GM21786 (cell line): ENCODE data around the gene IQCH.
"Not testable (repeated sequence)": the region's sequence is repeated elsewhere in the genome, so short reads cannot be mapped to it uniquely, and the experiment has no call there.

Experiments
- ATAC-seq: cut with Tn5 transposase; IDR thresholded peaks from one replicate; pipeline ENCODE4 v1.9.1; 2021; ENCODE audit not compliant: unreplicated experiment

The IQCH gene

DNA sequence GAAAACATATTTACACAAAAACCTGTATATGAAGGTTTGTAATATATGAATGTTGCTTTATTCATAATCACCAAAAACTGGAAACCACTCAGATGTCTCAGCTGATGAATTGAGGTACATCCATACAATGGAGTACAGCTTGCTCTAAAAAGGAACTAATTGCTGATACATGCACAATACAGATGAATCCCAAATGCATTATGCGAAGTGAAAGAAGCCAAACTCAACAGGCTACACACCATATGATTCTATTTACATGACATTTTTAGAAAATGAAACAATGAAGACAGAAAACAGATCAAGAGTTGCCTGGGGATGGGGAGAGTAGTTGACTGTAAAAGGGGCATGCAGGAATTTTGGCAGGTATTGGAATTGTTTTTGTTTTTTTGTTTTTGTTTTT is 95.5 kb downstream of the IQCH start:
- no peak for ATAC-seq

- no peak for ATAC-seq
Measured at GRCh38 chr15:67358391-67358790, 103.8 kb downstream of the IQCH start.

GRCh38 chr15:67358812-67359211 is 104.2 kb downstream of the IQCH start:
- no peak for ATAC-seq

DNA sequence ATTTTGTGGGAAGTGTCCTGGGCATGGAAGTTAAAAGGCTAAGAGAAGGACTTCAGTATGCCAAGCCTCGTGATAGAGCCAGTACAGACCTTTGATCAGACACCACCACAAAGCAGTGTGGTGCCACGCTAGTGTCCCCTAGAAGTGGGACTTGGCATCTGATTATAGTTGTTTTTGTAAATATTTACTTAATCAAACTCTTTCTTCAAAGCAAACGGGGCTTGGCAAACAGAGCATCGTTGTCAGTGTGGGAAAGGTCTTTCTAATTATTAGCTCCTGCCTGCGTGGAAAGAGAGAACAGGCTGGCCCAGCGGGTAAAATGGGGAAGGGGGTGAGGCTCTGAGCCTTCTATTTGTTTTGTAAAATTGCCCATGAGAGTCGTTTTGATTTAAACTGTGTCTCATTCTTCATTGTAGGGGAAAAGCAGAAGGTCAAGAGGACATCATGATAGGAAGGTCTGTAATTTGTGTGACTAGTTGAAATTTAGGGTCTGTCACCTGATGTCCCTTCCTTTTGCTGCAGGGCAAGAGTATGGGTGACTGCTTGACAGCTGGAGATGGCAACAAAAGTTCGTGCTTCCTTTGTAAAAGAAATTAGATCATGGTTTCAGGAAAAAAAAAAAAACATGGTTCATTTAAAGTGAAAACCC is 105.0 kb downstream of the IQCH start:
- ATAC-seq = no peak

DNA sequence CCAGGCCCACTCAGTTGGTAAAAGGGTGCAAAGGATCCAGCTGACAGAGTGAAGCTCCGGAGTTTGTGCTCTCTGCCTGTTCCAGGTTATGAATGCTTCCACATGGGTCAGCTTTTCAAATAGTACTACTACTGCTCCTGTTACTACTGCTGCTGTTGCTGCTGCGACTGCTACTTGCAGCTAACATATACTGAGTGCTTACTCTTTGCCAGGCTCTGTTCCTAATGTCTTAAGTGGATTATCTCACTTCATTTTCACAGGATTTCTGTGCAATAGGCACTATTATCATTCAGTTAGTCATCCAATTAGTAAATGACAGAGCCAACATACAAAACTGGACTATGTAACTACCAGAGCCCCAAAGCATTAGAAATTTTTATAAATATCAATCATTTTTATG is 106.5 kb downstream of the IQCH start:
- ATAC-seq = no peak

GRCh38 chr15:67363712-67364111 is 109.1 kb downstream of the IQCH start:
- ATAC-seq = not testable (repeated sequence)

GRCh38 chr15:67365994-67366393 is 111.4 kb downstream of the IQCH start:
- no peak for ATAC-seq

GRCh38 chr15:67366904-67367303 is 112.3 kb downstream of the IQCH start:
- ATAC-seq = no peak

GRCh38 chr15:67369359-67369998 is 114.9 kb downstream of the IQCH start:
- no peak for ATAC-seq

DNA sequence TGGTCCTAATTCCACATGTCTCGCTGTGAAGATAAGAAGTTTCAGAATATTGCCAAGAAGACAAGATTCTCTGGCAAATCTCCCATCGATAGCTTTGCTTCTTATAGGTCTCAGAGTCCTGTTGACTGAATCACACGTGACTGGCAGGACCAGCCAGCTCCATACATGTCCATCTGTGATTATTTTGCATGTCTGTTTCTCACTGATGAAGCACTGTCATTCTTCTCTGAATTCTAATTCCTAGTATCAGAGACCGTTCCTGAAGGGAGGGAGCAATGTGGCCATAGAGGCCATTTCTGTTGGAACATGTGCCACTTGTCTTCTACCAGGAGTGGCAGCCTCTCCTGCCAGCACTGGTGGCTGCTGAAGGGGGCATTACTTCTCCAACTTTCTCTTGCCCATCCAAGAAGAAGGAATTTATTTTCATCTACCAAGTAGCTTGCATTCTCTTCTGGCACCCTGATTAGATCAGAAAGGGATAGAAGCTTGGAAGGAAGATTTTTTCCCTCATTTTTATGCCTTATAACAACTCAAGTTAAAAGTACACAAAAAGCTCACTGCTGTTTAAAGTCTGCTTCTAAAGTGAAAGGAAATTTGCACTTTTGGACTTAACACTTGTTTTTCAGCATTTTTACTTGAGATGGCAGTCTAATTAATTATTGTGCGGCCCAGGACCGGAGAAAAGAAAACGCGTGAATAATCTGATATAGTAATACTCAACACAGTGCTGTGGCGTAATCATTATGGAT is 115.8 kb downstream of the IQCH start:
- no peak for ATAC-seq

DNA sequence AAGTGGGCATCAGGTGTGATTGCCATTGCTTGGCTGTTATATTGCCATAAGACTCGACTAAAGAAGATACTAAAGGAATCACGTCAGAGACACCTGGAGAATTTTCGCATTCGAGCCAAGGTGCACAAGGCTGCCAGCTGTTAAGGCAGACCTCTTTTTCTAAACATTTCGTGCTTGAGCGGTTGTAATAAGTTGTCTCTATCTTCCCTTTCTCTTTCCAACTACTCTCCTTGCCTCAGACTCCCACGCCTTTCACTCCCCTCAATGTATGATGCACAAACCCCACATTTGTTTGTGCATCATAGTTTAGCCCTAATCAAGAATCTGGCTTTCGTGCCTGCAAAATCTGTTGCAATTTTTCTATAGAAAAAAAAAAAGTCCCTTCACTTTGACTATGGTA is 118.0 kb downstream of the IQCH start:
- no peak for ATAC-seq

GRCh38 chr15:67372986-67373675 is 118.5 kb downstream of the IQCH start:
- no peak for ATAC-seq

DNA sequence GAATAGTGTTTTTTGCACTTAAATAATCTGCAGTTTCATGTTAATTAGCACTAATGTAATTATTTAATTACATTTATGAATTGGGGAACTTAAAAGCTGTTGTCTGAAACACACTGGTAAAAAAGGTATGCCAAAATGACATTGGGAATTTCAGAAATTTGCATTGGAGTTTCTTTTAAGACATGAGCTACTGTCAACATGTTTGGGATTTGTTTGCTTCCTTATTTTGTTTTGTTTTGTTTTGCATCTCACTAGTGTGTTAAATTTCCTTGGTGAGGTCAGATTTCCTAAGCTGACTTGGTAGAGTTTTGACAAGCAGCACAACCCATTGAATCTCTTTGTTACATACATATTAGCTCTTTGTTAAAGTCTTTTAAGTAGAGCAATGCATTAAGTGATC is 119.4 kb downstream of the IQCH start:
- no peak for ATAC-seq

DNA sequence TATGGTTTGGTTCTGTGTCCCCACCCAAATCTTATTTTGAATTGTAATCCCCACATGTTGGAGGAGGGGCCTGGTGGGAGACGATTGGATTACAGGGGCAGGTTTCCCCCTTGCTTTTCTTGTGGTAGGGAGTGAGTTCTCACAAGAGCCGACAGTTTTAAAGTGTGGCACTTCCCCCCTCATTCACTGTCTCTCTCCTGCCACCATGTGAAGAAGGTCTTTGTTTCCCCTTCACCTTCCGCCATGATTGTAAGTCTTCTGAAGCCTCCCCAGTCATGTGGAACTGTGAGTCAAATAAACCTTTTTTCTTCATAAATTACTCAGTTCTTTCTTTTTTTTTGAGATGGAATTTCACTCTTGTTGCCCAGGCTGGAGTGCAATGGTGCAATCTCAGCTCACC is 124.9 kb downstream of the IQCH start:
- ATAC-seq = no peak

GRCh38 chr15:67380921-67381320 is 126.3 kb downstream of the IQCH start:
- ATAC-seq = no peak

- ATAC-seq = no peak
Measured at GRCh38 chr15:67381416-67382045, 126.9 kb downstream of the IQCH start.

GRCh38 chr15:67382723-67383122 is 128.1 kb downstream of the IQCH start:
- ATAC-seq = no peak

GRCh38 chr15:67383899-67384298 is 129.3 kb downstream of the IQCH start:
- ATAC-seq = no peak

- ATAC-seq = no peak
Measured at GRCh38 chr15:67384761-67385160, 130.2 kb downstream of the IQCH start.

- ATAC-seq = no peak
Measured at GRCh38 chr15:67385971-67386370, 131.4 kb downstream of the IQCH start.

GRCh38 chr15:67386947-67387346 is 132.4 kb downstream of the IQCH start:
- ATAC-seq = no peak
